Measurements from ENCODE around the gene CCK. TPM values are rescaled to one million over a fixed set of nuclear protein-coding genes. Genes with fewer than 3 reads are reported as not detected.

The CCK gene
- total RNA-seq = 1 to 10 TPM in 1 of 4 donors, not detected in 3; 1.6 TPM

- no peak for TF ChIP-seq CTCF (IDR thresholded peaks at IDR 0.05)
- DNase-seq (ENCODE audit: low spot score) = no peak
- no peak for ATAC-seq (ENCODE audit: low FRiP score)
Measured at GRCh38 chr3:42266085-42266484, at the start of gene CCK. Gene CCK (minus strand): TSS chr3:42266185. CDS start chr3:42263630, 2,555 bp downstream.

GRCh38 chr3:42314411-42314810 is 48.4 kb upstream of the CCK start:
- DNase-seq (ENCODE audit: low spot score) (no peak), ATAC-seq (ENCODE audit: low FRiP score) (no peak)
- no peak for TF ChIP-seq CTCF (IDR thresholded peaks at IDR 0.05)

- DNase-seq (ENCODE audit: low spot score) (no peak), ATAC-seq (ENCODE audit: low FRiP score) (no peak)
- TF ChIP-seq CTCF (IDR thresholded peaks at IDR 0.05) = no peak
Measured at GRCh38 chr3:42308651-42309050, 42.7 kb upstream of the CCK start.

GRCh38 chr3:42306499-42306898 is 40.5 kb upstream of the CCK start:
- no peak for ATAC-seq (ENCODE audit: low FRiP score)
- DNase-seq (ENCODE audit: low spot score) = no peak
- TF ChIP-seq CTCF (IDR thresholded peaks at IDR 0.05) = no peak

- ATAC-seq (ENCODE audit: low FRiP score) (no peak), DNase-seq (ENCODE audit: low spot score) (no peak)
- TF ChIP-seq CTCF (IDR thresholded peaks at IDR 0.05) = no peak
Measured at GRCh38 chr3:42302924-42303634, 37.1 kb upstream of the CCK start.

GRCh38 chr3:42301446-42302175 is 35.6 kb upstream of the CCK start:
- no peak for TF ChIP-seq CTCF (IDR thresholded peaks at IDR 0.05)
- DNase-seq (ENCODE audit: low spot score) (no peak), ATAC-seq (ENCODE audit: low FRiP score) (no peak)

- no peak for TF ChIP-seq CTCF (IDR thresholded peaks at IDR 0.05)
- ATAC-seq (ENCODE audit: low FRiP score) (no peak), DNase-seq (ENCODE audit: low spot score) (no peak)
Measured at GRCh38 chr3:42300778-42301177, 34.8 kb upstream of the CCK start.
